Neural cell (in vitro differentiated cells): ENCODE data around the gene TPSG1. TPM values are rescaled to one million over a fixed set of nuclear protein-coding genes. Genes with fewer than 3 reads are reported as not detected.

Experiments
- H2AFZ ChIP-seq: fragments of 200-600, 300-800 bp; sonication (generic), shearing (Covaris generic); 2 replicates; pipeline ENCODE4 v1.6.0; 2014; ENCODE audit warnings: low read depth, mild to moderate bottlenecking, antibody characterized with exemption, low read length, moderate library complexity
- H3F3A ChIP-seq: fragments of 200-600 bp; shearing (Covaris generic); 2 replicates; pipeline ENCODE4 v1.6.1; 2016; ENCODE audit warnings: mild to moderate bottlenecking, moderate library complexity, mixed read lengths, antibody characterized with exemption, low read length; ENCODE audit not compliant: insufficient read depth, poor library complexity, severe bottlenecking
- H3K27ac ChIP-seq: fragments of 200-600, 300-800 bp; sonication (generic), shearing (Covaris generic); 2 replicates; pipeline ENCODE4 v1.5.1; 2014; ENCODE audit warnings: mild to moderate bottlenecking, low read length, moderate library complexity
- H3K27me3 ChIP-seq: fragments of 300-800, 200-600 bp; sonication (generic), shearing (Covaris generic); 2 replicates; pipeline ENCODE4 v1.6.0; 2014; ENCODE audit warnings: mild to moderate bottlenecking, low read depth, low read length, moderate library complexity; ENCODE audit not compliant: insufficient read depth
- H3K36me3 ChIP-seq: fragments of 300-800, 200-600 bp; sonication (generic), shearing (Covaris generic); 2 replicates; pipeline ENCODE4 v1.5.1; 2014; ENCODE audit warnings: mild to moderate bottlenecking, antibody characterized with exemption, low read length, moderate library complexity; ENCODE audit not compliant: insufficient read depth
- H3K4me2 ChIP-seq: fragments of 300-800, 200-600 bp; sonication (generic), shearing (Covaris generic); 2 replicates; pipeline ENCODE4 v1.6.0; 2014; ENCODE audit warnings: mild to moderate bottlenecking, low read length
- H3K4me3 ChIP-seq: fragments of 300-800, 200-600 bp; sonication (generic), shearing (Covaris generic); 2 replicates; pipeline ENCODE4 v1.5.1; 2014; ENCODE audit warnings: mild to moderate bottlenecking, low read length, moderate library complexity
- H3K79me2 ChIP-seq: fragments of 200-600 bp; shearing (Covaris generic); replicated peaks from 2 replicates; pipeline ENCODE4 v1.6.0; 2014; ENCODE audit warnings: mild to moderate bottlenecking, low read length, moderate library complexity; ENCODE audit not compliant: insufficient read depth
- H3K9ac ChIP-seq: fragments of 300-800, 200-600 bp; sonication (generic), shearing (Covaris generic); 2 replicates; pipeline ENCODE4 v1.6.1; 2016; ENCODE audit warnings: mild to moderate bottlenecking, low read length, mixed read lengths
- H3K9me2 ChIP-seq: fragments of 200-600 bp; shearing (Covaris generic); 2 replicates; pipeline ENCODE4 v1.6.1; 2016; ENCODE audit warnings: mild to moderate bottlenecking, low read length, mixed read lengths; ENCODE audit not compliant: insufficient read depth
- H3K9me3 ChIP-seq: fragments of 200-600, 300-800 bp; sonication (generic), shearing (Covaris generic); 2 replicates; pipeline ENCODE4 v1.6.1; 2016; ENCODE audit warnings: mild to moderate bottlenecking, mixed run types, low read length, moderate library complexity, mixed read lengths
- H4K20me1 ChIP-seq: fragments of 200-600 bp; shearing (Covaris generic); 2 replicates; pipeline ENCODE4 v1.6.1; 2016; ENCODE audit warnings: mild to moderate bottlenecking, mixed run types; ENCODE audit not compliant: insufficient read depth
- EP300 ChIP-seq: fragments of 450-650 bp; conservative IDR thresholded peaks from 2 replicates; pipeline ENCODE4 v1.6.1; 2014; ENCODE audit warnings: antibody characterized with exemption, mild to moderate bottlenecking, moderate library complexity; ENCODE audit not compliant: poor library complexity, severe bottlenecking
- EZH2 ChIP-seq: fragments of 200-600, 300-800 bp; shearing (Covaris generic), sonication (generic); IDR thresholded peaks from 2 replicates; pipeline ENCODE4 v1.6.1; 2014; ENCODE audit warnings: antibody characterized with exemption, low read length, borderline replicate concordance, mild to moderate bottlenecking; ENCODE audit not compliant: insufficient read depth, poor library complexity, severe bottlenecking
- MXI1 ChIP-seq: fragments of 450-650 bp; conservative IDR thresholded peaks from 2 replicates; pipeline ENCODE4 v1.6.1; 2014; ENCODE audit warnings: antibody characterized with exemption, mild to moderate bottlenecking; ENCODE audit not compliant: poor library complexity, severe bottlenecking
- POLR2AphosphoS5 ChIP-seq: IDR thresholded peaks from 2 replicates; pipeline ENCODE4 v1.6.1; 2012
- RAD21 ChIP-seq: fragments of 450-650 bp; conservative IDR thresholded peaks from 2 replicates; pipeline ENCODE4 v1.6.1; 2014; ENCODE audit warnings: antibody characterized with exemption, mild to moderate bottlenecking, moderate library complexity
- SMC3 ChIP-seq: fragments of 450-650 bp; conservative IDR thresholded peaks from 2 replicates; pipeline ENCODE4 v1.6.1; 2014; ENCODE audit warnings: antibody characterized with exemption, mild to moderate bottlenecking, moderate library complexity; ENCODE audit not compliant: poor library complexity
- TAF1 ChIP-seq: IDR thresholded peaks from 2 replicates; pipeline ENCODE4 v1.6.1; 2012; ENCODE audit warnings: low read depth
- polyA plus RNA-seq: library from polyadenylated mRNA; depleted of rRNA; stranded (reverse); fragments of >200 nt; gene quantifications from 2 replicates; pipeline ENCODE4 v1.2.3, GENCODE V29; 2014
- TF ChIP-seq, protein P1 (sequence below): IDR thresholded peaks from 2 replicates; pipeline ENCODE4 v1.6.1; 2012; ENCODE audit warnings: borderline replicate concordance
- TF ChIP-seq, protein P2 (sequence below): fragments of 450-650 bp; IDR thresholded peaks from 2 replicates; pipeline ENCODE4 v1.5.1; 2014; ENCODE audit warnings: antibody characterized with exemption, mild to moderate bottlenecking, moderate library complexity; ENCODE audit not compliant: poor library complexity, severe bottlenecking

Gene TPSG1
- polyA plus RNA-seq, 1 donor from 2014 or later: not detected

DNA sequence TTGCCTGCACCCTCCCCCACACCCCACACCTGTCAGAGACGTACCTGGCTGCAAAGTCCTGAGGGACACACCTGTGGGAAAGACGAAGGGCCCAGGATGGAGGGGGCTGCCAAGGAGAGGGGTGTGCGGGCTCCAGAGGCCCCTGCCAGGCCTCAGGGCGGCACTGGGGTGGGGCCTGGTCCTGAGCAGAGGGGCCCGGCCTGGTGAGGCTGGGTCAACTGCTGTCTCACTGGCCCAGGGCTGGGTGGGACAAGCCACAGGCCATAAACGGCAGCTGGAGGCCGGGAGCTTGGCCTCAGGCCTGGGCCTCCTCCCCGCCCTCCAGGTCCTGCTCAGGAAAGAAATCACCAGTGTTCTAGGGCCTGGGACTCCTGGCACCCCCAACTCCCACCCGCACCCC is 510 bp downstream of the TPSG1 start:
- H3K27ac ChIP-seq: no peak overlapping the region
- H4K20me1 ChIP-seq: no peaks in the 10 kb centered on the region
- no peaks in the 10 kb centered on the region for H3K9me2 ChIP-seq
- no peak overlapping the region for H2AFZ ChIP-seq
- no peak overlapping the region for H3K4me3 ChIP-seq
- H3F3A ChIP-seq: no peaks in the 10 kb centered on the region
- TF ChIP-seq EZH2: no peak
- TF ChIP-seq SMC3: no peak
- TF ChIP-seq TAF1: no peak
- TF ChIP-seq EP300: no peak
- TF ChIP-seq, protein P1, sequence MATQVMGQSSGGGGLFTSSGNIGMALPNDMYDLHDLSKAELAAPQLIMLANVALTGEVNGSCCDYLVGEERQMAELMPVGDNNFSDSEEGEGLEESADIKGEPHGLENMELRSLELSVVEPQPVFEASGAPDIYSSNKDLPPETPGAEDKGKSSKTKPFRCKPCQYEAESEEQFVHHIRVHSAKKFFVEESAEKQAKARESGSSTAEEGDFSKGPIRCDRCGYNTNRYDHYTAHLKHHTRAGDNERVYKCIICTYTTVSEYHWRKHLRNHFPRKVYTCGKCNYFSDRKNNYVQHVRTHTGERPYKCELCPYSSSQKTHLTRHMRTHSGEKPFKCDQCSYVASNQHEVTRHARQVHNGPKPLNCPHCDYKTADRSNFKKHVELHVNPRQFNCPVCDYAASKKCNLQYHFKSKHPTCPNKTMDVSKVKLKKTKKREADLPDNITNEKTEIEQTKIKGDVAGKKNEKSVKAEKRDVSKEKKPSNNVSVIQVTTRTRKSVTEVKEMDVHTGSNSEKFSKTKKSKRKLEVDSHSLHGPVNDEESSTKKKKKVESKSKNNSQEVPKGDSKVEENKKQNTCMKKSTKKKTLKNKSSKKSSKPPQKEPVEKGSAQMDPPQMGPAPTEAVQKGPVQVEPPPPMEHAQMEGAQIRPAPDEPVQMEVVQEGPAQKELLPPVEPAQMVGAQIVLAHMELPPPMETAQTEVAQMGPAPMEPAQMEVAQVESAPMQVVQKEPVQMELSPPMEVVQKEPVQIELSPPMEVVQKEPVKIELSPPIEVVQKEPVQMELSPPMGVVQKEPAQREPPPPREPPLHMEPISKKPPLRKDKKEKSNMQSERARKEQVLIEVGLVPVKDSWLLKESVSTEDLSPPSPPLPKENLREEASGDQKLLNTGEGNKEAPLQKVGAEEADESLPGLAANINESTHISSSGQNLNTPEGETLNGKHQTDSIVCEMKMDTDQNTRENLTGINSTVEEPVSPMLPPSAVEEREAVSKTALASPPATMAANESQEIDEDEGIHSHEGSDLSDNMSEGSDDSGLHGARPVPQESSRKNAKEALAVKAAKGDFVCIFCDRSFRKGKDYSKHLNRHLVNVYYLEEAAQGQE: no peak
- TF ChIP-seq, protein P2, sequence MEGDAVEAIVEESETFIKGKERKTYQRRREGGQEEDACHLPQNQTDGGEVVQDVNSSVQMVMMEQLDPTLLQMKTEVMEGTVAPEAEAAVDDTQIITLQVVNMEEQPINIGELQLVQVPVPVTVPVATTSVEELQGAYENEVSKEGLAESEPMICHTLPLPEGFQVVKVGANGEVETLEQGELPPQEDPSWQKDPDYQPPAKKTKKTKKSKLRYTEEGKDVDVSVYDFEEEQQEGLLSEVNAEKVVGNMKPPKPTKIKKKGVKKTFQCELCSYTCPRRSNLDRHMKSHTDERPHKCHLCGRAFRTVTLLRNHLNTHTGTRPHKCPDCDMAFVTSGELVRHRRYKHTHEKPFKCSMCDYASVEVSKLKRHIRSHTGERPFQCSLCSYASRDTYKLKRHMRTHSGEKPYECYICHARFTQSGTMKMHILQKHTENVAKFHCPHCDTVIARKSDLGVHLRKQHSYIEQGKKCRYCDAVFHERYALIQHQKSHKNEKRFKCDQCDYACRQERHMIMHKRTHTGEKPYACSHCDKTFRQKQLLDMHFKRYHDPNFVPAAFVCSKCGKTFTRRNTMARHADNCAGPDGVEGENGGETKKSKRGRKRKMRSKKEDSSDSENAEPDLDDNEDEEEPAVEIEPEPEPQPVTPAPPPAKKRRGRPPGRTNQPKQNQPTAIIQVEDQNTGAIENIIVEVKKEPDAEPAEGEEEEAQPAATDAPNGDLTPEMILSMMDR: no peak
- no peak for TF ChIP-seq RAD21
- no peak for TF ChIP-seq MXI1
- TF ChIP-seq POLR2AphosphoS5: no peak
- no peaks in the 10 kb centered on the region for H3K27me3 ChIP-seq
- H3K9ac ChIP-seq: no peak overlapping the region
- H3K9me3 ChIP-seq: no peaks in the 10 kb centered on the region
- no peaks in the 10 kb centered on the region for H3K36me3 ChIP-seq
- H3K4me2 ChIP-seq: no peak overlapping the region
- H3K79me2 ChIP-seq: no peaks in the 10 kb centered on the region

DNA sequence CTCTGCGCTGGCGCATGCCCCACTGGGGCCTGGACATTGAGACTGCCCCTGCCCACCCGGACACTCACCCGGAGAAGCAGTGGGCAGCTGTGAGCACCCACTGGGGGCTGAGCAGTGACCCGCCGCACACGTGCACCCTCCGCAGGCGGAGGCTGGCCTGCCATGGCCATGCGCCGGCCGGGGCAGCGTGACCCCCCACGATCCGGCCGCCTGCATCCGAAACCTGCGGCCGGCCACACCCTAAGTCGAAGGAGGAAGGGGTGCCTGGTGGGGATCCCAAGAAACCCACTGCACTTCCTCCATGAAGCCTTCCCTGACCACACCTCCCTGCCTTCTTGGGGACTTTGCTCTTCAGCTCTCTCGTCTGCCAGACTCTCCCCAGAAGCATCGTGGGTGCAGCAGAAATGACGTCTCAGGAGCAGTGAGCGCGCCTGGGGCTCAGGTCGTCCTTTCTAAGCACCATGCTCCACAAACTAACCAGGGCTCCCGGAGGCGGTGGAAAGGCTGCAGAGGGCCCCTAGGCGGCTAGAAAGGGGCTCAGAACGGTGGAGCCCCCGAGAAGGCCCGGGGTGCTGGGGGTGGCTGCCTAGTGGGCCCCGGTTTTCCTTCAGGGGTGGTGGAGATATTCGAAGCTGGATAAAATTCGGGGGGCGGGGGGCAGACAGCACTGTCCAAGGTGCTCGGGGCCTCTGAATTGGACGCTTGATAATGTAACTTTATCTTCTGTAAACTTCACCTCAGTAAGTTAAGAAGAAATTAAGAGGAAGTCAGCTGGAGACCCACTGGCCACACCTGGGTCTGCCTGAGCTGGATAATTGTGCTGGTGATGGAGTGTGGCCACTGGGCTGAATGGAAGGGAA is 1.5 kb downstream of the TPSG1 start:
- Histone ChIP-seq H3K36me3 (no peaks in the 10 kb centered on the region), H3K27ac (no peak overlapping the region), H4K20me1 (no peaks in the 10 kb centered on the region), H3K27me3 (no peaks in the 10 kb centered on the region), H2AFZ (no peak overlapping the region), H3K9me3 (no peaks in the 10 kb centered on the region), H3K9ac (no peak overlapping the region), H3F3A (no peaks in the 10 kb centered on the region), H3K9me2 (no peaks in the 10 kb centered on the region), H3K4me3 (no peak overlapping the region), H3K4me2 (no peak overlapping the region), H3K79me2 (no peaks in the 10 kb centered on the region)
- TF ChIP-seq EP300 (no peak), EZH2 (no peak), POLR2AphosphoS5 (no peak), SMC3 (no peak), TAF1 (no peak), RAD21 (no peak), MXI1 (no peak)
- TF ChIP-seq, protein P2: no peak
- TF ChIP-seq, protein P1: no peak
